Measurements from ENCODE around the gene LTK. TPM values are rescaled to one million over a fixed set of nuclear protein-coding genes. Genes with fewer than 3 reads are reported as not detected.
A peak's percentile ranks its signal among the peaks of the same experiment; 100 is the strongest.

LTK gene
- total and polyA plus RNA-seq, 2 donors from 2014 or later = 0.91 to 6.7 TPM

GRCh38 chr15:41482110-41482877, 31.3 kb downstream of the LTK start:
- H3K4me1 ChIP-seq (ENCODE audit: control insufficient read depth in 2 of 3, insufficient read depth in 2 of 3, low read depth in 1 of 3, low read length in 3 of 3) = no peaks in the 10 kb centered on the region
- no peak overlapping the region for H3K9ac ChIP-seq (ENCODE audit: low read length in 3 of 3)
- H3K9me3 ChIP-seq (ENCODE audit: control insufficient read depth in 2 of 3, insufficient read depth in 1 of 3, low read length in 3 of 3) = no peaks in the 10 kb centered on the region
- FAIRE-seq (no peak), DNase-seq (no peak)
- H3K27ac ChIP-seq (ENCODE audit: low read depth in 2 of 2, low read length in 2 of 2) = no peak overlapping the region
- no peaks in the 10 kb centered on the region for H3K27me3 ChIP-seq (ENCODE audit: control insufficient read depth, insufficient read depth, low read length)
- no peak overlapping the region for H3K4me3 ChIP-seq (ENCODE audit: low read length in 3 of 3)
- peaks cover 4 to 41% (median 22%) of the 10 kb centered on the region in 3 donors for H3K36me3 ChIP-seq (ENCODE audit: control insufficient read depth in 2 of 3, insufficient read depth in 3 of 3, low read length in 3 of 3)
- no peak for TF ChIP-seq CTCF (IDR thresholded peaks at IDR 0.05; ENCODE audit: borderline replicate concordance, extremely low read depth, insufficient read depth)
- intact Hi-C loops (cut with DNase I) = no loop called here

GRCh38 chr15:41480396-41481140, 33.1 kb downstream of the LTK start:
- Histone ChIP-seq H3K4me1 (ENCODE audit: control insufficient read depth in 2 of 3, insufficient read depth in 2 of 3, low read depth in 1 of 3, low read length in 3 of 3) (no peaks in the 10 kb centered on the region), H3K27me3 (ENCODE audit: control insufficient read depth, insufficient read depth, low read length) (no peaks in the 10 kb centered on the region), H3K27ac (ENCODE audit: low read depth in 2 of 2, low read length in 2 of 2) (no peak overlapping the region), H3K9ac (ENCODE audit: low read length in 3 of 3) (no peak overlapping the region), H3K36me3 (ENCODE audit: control insufficient read depth in 2 of 3, insufficient read depth in 3 of 3, low read length in 3 of 3) (peaks cover 8 to 58% (median 39%) of the 10 kb centered on the region in 3 donors), H3K4me3 (ENCODE audit: low read length in 3 of 3) (no peak overlapping the region), H3K9me3 (ENCODE audit: control insufficient read depth in 2 of 3, insufficient read depth in 1 of 3, low read length in 3 of 3) (no peaks in the 10 kb centered on the region)
- FAIRE-seq (no peak), DNase-seq (peak in 1 of 5 donors; percentile 52)
- intact Hi-C loops (cut with DNase I) = no loop called here
- TF ChIP-seq CTCF (IDR thresholded peaks at IDR 0.05; ENCODE audit: borderline replicate concordance, extremely low read depth, insufficient read depth) = no peak

- no peak overlapping the region for H3K9ac ChIP-seq (ENCODE audit: low read length in 3 of 3)
- no peak overlapping the region for H3K27ac ChIP-seq (ENCODE audit: low read depth in 2 of 2, low read length in 2 of 2)
- H3K4me1 ChIP-seq (ENCODE audit: control insufficient read depth in 2 of 3, insufficient read depth in 2 of 3, low read depth in 1 of 3, low read length in 3 of 3) = no peaks in the 10 kb centered on the region
- no peaks in the 10 kb centered on the region for H3K9me3 ChIP-seq (ENCODE audit: control insufficient read depth in 2 of 3, insufficient read depth in 1 of 3, low read length in 3 of 3)
- intact Hi-C loops (cut with DNase I) = no loop called here
- DNase-seq (no peak), FAIRE-seq (no peak)
- no peak overlapping the region for H3K4me3 ChIP-seq (ENCODE audit: low read length in 3 of 3)
- H3K36me3 ChIP-seq (ENCODE audit: control insufficient read depth in 2 of 3, insufficient read depth in 3 of 3, low read length in 3 of 3) = peaks cover 16 to 71% (median 54%) of the 10 kb centered on the region in 3 donors
- no peaks in the 10 kb centered on the region for H3K27me3 ChIP-seq (ENCODE audit: control insufficient read depth, insufficient read depth, low read length)
- no peak for TF ChIP-seq CTCF (IDR thresholded peaks at IDR 0.05; ENCODE audit: borderline replicate concordance, extremely low read depth, insufficient read depth)
Observed at GRCh38 chr15:41476416-41477048, 37.1 kb downstream of the LTK start.

All from kidney (tissue), 14 donors.